Right atrium auricular region (tissue), 2 donors: Measurements from ENCODE around the gene CHDH. TPM values are rescaled to one million over a fixed set of nuclear protein-coding genes. Genes with fewer than 3 reads are reported as not detected.
A peak's percentile ranks its signal among the peaks of the same experiment; 100 is the strongest.

ENCODE experiments used
- DNase-seq: peaks from one replicate; pipeline ENCODE4 v3.0.0-alpha.2; 2019; ENCODE audit warnings: low spot score
- H3K27ac ChIP-seq, 2 donors: fragments of 200-600 bp; sonication (generic); 1 replicate in 1 of 2; 2 replicates in 1 of 2; pipeline ENCODE4 v1.5.1; 2016 to 2019
- H3K27me3 ChIP-seq, 2 donors: fragments of 200-600 bp; sonication (generic); one replicate each; pipeline versions ENCODE4 v1.5.1 to v1.6.0; 2017 to 2019
- H3K36me3 ChIP-seq: fragments of 200-600 bp; sonication (generic); one replicate; pipeline ENCODE4 v1.5.1; 2016
- H3K4me1 ChIP-seq, 2 donors: fragments of 200-600 bp; sonication (generic); one replicate each; pipeline versions ENCODE4 v1.5.1 to v1.6.0; 2017 to 2019
- H3K4me3 ChIP-seq, 2 donors: fragments of 200-600 bp; sonication (generic); 1 replicate in 1 of 2; 2 replicates in 1 of 2; pipeline ENCODE4 v1.5.1; 2017 to 2019; ENCODE audit warnings: mild to moderate bottlenecking in 1 of 2, moderate library complexity in 1 of 2
- H3K9me3 ChIP-seq, 2 donors: fragments of 200-600 bp; sonication (generic); one replicate each; pipeline ENCODE4 v1.5.1; 2019
- total RNA-seq, 2 donors: library from RNA; depleted of rRNA; stranded (reverse); fragments of >200 nt; gene quantifications; one replicate each; pipeline ENCODE4 v1.1.0, GENCODE V29; 2016
- TF ChIP-seq, protein P1 (sequence below), 2 donors: fragments of 200-600 bp; sonication (generic); IDR thresholded peaks; one replicate each; pipeline ENCODE4 v1.5.1; 2019; ENCODE audit warnings: antibody characterized with exemption in 2 of 2

CHDH gene, protein sequence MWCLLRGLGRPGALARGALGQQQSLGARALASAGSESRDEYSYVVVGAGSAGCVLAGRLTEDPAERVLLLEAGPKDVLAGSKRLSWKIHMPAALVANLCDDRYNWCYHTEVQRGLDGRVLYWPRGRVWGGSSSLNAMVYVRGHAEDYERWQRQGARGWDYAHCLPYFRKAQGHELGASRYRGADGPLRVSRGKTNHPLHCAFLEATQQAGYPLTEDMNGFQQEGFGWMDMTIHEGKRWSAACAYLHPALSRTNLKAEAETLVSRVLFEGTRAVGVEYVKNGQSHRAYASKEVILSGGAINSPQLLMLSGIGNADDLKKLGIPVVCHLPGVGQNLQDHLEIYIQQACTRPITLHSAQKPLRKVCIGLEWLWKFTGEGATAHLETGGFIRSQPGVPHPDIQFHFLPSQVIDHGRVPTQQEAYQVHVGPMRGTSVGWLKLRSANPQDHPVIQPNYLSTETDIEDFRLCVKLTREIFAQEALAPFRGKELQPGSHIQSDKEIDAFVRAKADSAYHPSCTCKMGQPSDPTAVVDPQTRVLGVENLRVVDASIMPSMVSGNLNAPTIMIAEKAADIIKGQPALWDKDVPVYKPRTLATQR
- total RNA-seq, result 1 to 10 TPM; 2.2 to 10.0 TPM

GRCh38 chr3:53846134-53846850 is at the start of gene CHDH, which contains the start of gene IL17RB:
CHDH (minus strand) TSS chr3:53846419; CDS start chr3:53824008, 22,411 bp downstream.
IL17RB (plus strand) TSS chr3:53846568; CDS start chr3:53846589, 21 bp downstream.
- Histone ChIP-seq H3K27ac (peak within 1 kb of the TSS; percentile 77 to 79), H3K4me1 (peaks cover 0 to 29% of the 10 kb centered on the region in 2 donors), H3K27me3 (no peaks in the 10 kb centered on the region), H3K4me3 (peak within 1 kb of the TSS; percentile 55 to 73), H3K9me3 (no peaks in the 10 kb centered on the region), H3K36me3 (no peaks in the 10 kb centered on the region)
- DNase-seq, result no peak
- TF ChIP-seq, protein P1, sequence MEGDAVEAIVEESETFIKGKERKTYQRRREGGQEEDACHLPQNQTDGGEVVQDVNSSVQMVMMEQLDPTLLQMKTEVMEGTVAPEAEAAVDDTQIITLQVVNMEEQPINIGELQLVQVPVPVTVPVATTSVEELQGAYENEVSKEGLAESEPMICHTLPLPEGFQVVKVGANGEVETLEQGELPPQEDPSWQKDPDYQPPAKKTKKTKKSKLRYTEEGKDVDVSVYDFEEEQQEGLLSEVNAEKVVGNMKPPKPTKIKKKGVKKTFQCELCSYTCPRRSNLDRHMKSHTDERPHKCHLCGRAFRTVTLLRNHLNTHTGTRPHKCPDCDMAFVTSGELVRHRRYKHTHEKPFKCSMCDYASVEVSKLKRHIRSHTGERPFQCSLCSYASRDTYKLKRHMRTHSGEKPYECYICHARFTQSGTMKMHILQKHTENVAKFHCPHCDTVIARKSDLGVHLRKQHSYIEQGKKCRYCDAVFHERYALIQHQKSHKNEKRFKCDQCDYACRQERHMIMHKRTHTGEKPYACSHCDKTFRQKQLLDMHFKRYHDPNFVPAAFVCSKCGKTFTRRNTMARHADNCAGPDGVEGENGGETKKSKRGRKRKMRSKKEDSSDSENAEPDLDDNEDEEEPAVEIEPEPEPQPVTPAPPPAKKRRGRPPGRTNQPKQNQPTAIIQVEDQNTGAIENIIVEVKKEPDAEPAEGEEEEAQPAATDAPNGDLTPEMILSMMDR (IDR thresholded peaks at IDR 0.05), result no peak

DNA sequence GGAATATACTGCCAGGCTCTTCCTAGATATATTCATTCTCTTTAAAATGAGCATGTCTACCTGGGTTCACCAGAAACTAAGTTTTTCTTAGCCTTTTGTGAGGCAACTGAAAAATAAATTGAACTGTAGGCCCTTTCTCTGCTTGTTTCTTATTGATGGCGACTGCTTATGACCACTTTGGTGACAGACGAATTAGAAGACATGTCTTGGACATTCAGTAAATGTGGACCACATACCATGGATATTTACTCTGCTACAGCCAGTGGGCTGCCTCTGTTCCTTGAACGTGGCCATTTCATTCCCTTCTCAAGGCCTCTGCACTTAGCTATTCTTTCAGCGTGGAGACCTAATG is 46.0 kb upstream of the CHDH start:
- no peak for DNase-seq
- peak overlapping the region; percentile 95 to 99 for H3K4me3 ChIP-seq
- peak overlapping the region; percentile 95 to 98 for H3K27ac ChIP-seq
- TF ChIP-seq, protein P1 (IDR thresholded peaks at IDR 0.05), result no peak
- no peaks in the 10 kb centered on the region for H3K9me3 ChIP-seq
- H3K27me3 ChIP-seq, result no peaks in the 10 kb centered on the region
- peaks cover under 1% of the 10 kb centered on the region for H3K36me3 ChIP-seq
- H3K4me1 ChIP-seq, result peaks cover 0 to 23% of the 10 kb centered on the region in 2 donors

GRCh38 chr3:53891497-53892285 is 45.5 kb upstream of the CHDH start, which contains the start of gene SELENOK:
SELENOK (minus strand) TSS chr3:53891859.
- DNase-seq, result peak; percentile 100
- Histone ChIP-seq H3K36me3 (peaks cover 6% of the 10 kb centered on the region), H3K4me3 (peak within 1 kb of the TSS; percentile 95 to 99), H3K27ac (peak within 1 kb of the TSS; percentile 95 to 98), H3K9me3 (no peaks in the 10 kb centered on the region), H3K27me3 (no peaks in the 10 kb centered on the region), H3K4me1 (peaks cover 0 to 23% of the 10 kb centered on the region in 2 donors)
- TF ChIP-seq, protein P1 (IDR thresholded peaks at IDR 0.05), result no peak

DNA sequence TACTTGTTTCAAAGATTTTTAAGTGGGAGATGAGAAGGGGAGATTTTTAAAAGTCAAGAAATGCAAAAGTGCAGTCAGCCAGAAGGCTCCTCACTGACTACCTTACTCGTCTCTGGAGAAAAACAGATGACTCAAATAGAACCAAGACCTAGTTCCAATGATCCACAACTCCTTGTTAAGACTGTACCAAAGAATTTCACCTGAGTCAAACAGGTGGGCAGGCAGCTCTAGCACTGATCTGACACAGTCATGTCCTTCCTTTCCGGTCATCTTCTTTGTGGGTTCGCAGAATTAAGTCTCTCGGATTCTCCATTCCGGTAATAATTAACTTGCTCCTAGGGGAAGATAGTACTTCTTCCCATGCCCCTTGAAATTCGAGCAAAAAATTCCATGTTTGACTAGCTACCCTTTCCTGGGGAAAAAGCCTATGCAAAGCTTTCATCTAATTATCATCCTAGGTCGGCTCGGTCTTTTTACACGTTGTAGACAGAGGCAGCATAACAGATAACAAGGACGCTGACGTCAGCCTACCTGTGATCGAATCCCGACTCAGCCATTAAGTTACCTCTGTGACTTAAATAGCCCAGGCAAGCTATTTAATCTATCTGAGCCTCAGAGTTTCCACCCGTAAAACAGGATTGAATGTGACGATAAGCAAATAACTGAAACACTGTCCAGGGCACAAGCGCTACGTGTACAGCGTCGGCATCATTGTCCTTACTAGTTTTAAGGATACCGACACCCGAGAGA is 44.7 kb upstream of the CHDH start:
- H3K4me1 ChIP-seq, result peaks cover 0 to 23% of the 10 kb centered on the region in 2 donors
- H3K27me3 ChIP-seq, result no peaks in the 10 kb centered on the region
- no peak for DNase-seq
- peak overlapping the region; percentile 95 to 99 for H3K4me3 ChIP-seq
- H3K36me3 ChIP-seq, result peaks cover 8% of the 10 kb centered on the region
- TF ChIP-seq, protein P1 (IDR thresholded peaks at IDR 0.05), result no peak
- H3K27ac ChIP-seq, result peak overlapping the region; percentile 95 to 98
- H3K9me3 ChIP-seq, result no peaks in the 10 kb centered on the region
